ENCODE measurements around the gene TLCD2.

GRCh38 chr17:1755827-1756262 lies 45.7 kb upstream of the TLCD2 start:
- TF ChIP-seq POLR2AphosphoS5 (IDR thresholded peaks at IDR 0.05; ENCODE audit: low read depth, low read length) (no peak), POLR2A (IDR thresholded peaks at IDR 0.05; ENCODE audit: low read depth, low read length) (no peak)

Measured in GM12892 (cell line).